Neural progenitor cell (in vitro differentiated cells): ENCODE data around the gene ETFA. TPM values are rescaled to one million over a fixed set of nuclear protein-coding genes. Genes with fewer than 3 reads are reported as not detected.

Experiments
- DNase-seq: peaks from one replicate; pipeline ENCODE4 v3.0.0-alpha.2; 2016; ENCODE audit warnings: low spot score
- H2AFZ ChIP-seq: fragments of 200-600 bp; sonication (generic); replicated peaks from 2 replicates; pipeline ENCODE4 v1.6.1; 2016; ENCODE audit warnings: antibody characterized with exemption
- H3F3A ChIP-seq: fragments of 200-600 bp; sonication (generic); 2 replicates; pipeline ENCODE4 v1.6.1; 2016; ENCODE audit warnings: antibody characterized with exemption, low read depth
- H3K27ac ChIP-seq: fragments of 200-600 bp; sonication (generic); 2 replicates; pipeline ENCODE4 v1.5.1; 2016; ENCODE audit warnings: mild to moderate bottlenecking
- H3K27me3 ChIP-seq: fragments of 200-600 bp; sonication (generic); 2 replicates; pipeline ENCODE4 v1.6.1; 2016; ENCODE audit warnings: mild to moderate bottlenecking, moderate library complexity
- H3K36me3 ChIP-seq: fragments of 200-600 bp; sonication (generic); 2 replicates; pipeline ENCODE4 v1.5.1; 2016
- H3K4me1 ChIP-seq: fragments of 200-600 bp; sonication (generic); 2 replicates; pipeline ENCODE4 v1.6.1; 2016; ENCODE audit warnings: mixed run types
- H3K4me2 ChIP-seq: fragments of 200-600 bp; sonication (generic); 2 replicates; pipeline ENCODE4 v1.6.1; 2016
- H3K4me3 ChIP-seq: fragments of 200-600 bp; sonication (generic); 2 replicates; pipeline ENCODE4 v1.5.1; 2016
- H3K79me2 ChIP-seq: fragments of 200-600 bp; sonication (generic); 2 replicates; pipeline ENCODE4 v1.6.1; 2016; ENCODE audit warnings: low read depth
- H3K9ac ChIP-seq: fragments of 200-600 bp; sonication (generic); 2 replicates; pipeline ENCODE4 v1.6.1; 2016
- H3K9me3 ChIP-seq: fragments of 200-600 bp; sonication (generic); 2 replicates; pipeline ENCODE4 v1.5.1; 2016; ENCODE audit warnings: low read depth
- H4K20me1 ChIP-seq: fragments of 200-600 bp; sonication (generic); 2 replicates; pipeline ENCODE4 v1.6.1; 2016; ENCODE audit warnings: low read depth
- H3K27ac Mint-ChIP-seq: 3 replicates; pipeline ENCODE4 v1.8.0; 2021; ENCODE audit warnings: mixed read lengths
- H3K27me3 Mint-ChIP-seq: 2 replicates; pipeline ENCODE4 v1.8.0; 2022; ENCODE audit warnings: low read depth, mild to moderate bottlenecking, inconsistent platforms, moderate library complexity, mixed read lengths; ENCODE audit not compliant: insufficient read depth
- H3K36me3 Mint-ChIP-seq: 3 replicates; pipeline ENCODE4 v1.8.0; 2021; ENCODE audit warnings: mixed read lengths
- H3K4me1 Mint-ChIP-seq: 3 replicates; pipeline ENCODE4 v1.8.0; 2021; ENCODE audit warnings: mixed read lengths
- H3K4me3 Mint-ChIP-seq: 3 replicates; pipeline ENCODE4 v1.8.0; 2021; ENCODE audit warnings: mild to moderate bottlenecking, moderate library complexity, mixed read lengths
- H3K9me3 Mint-ChIP-seq: 3 replicates; pipeline ENCODE4 v1.8.0; 2020; ENCODE audit warnings: mixed read lengths
- EZH2 ChIP-seq: fragments of 200-600 bp; sonication (generic); IDR thresholded peaks from 2 replicates; pipeline ENCODE4 v1.6.1; 2017; ENCODE audit warnings: antibody characterized with exemption, mild to moderate bottlenecking, moderate library complexity
- EZH2phosphoT487 ChIP-seq: fragments of 200-600 bp; sonication (generic); IDR thresholded peaks from 2 replicates; pipeline ENCODE4 v1.6.1; 2017; ENCODE audit warnings: antibody characterized with exemption
- total RNA-seq: library from RNA; depleted of rRNA; stranded (reverse); fragments of >200 nt; gene quantifications from 2 replicates; pipeline ENCODE4 v1.2.3, GENCODE V29; 2015; ENCODE audit warnings: low replicate concordance
- TF ChIP-seq, protein P1 (sequence below): fragments of 200-600 bp; sonication (generic); IDR thresholded peaks from 2 replicates; pipeline ENCODE4 v1.5.1; 2017; ENCODE audit warnings: antibody characterized with exemption, mild to moderate bottlenecking

Gene ETFA
- total RNA-seq, 1 donor from 2014 or later, result 99.3 TPM

GRCh38 chr15:76172782-76173181, 138.5 kb downstream of the ETFA start:
- Histone ChIP-seq H3K4me3 (no peak overlapping the region), H3F3A (no peaks in the 10 kb centered on the region), H4K20me1 (no peaks in the 10 kb centered on the region), H3K79me2 (no peaks in the 10 kb centered on the region), H3K9me3 (no peaks in the 10 kb centered on the region), H2AFZ (no peak overlapping the region), H3K9ac (no peak overlapping the region), H3K27me3 (no peaks in the 10 kb centered on the region), H3K36me3 (no peaks in the 10 kb centered on the region), H3K4me2 (no peak overlapping the region), H3K27ac (no peak overlapping the region), H3K4me1 (no peaks in the 10 kb centered on the region)
- no peak for DNase-seq
- Mint-ChIP-seq H3K27ac (peak overlapping the region; percentile 5), H3K27me3 (peaks cover 8% of the 10 kb centered on the region), H3K36me3 (no peaks in the 10 kb centered on the region), H3K4me1 (peaks cover 7% of the 10 kb centered on the region), H3K9me3 (peaks cover 3% of the 10 kb centered on the region), H3K4me3 (no peak overlapping the region)
- TF ChIP-seq EZH2 (no peak), EZH2phosphoT487 (no peak)
- TF ChIP-seq, protein P1, sequence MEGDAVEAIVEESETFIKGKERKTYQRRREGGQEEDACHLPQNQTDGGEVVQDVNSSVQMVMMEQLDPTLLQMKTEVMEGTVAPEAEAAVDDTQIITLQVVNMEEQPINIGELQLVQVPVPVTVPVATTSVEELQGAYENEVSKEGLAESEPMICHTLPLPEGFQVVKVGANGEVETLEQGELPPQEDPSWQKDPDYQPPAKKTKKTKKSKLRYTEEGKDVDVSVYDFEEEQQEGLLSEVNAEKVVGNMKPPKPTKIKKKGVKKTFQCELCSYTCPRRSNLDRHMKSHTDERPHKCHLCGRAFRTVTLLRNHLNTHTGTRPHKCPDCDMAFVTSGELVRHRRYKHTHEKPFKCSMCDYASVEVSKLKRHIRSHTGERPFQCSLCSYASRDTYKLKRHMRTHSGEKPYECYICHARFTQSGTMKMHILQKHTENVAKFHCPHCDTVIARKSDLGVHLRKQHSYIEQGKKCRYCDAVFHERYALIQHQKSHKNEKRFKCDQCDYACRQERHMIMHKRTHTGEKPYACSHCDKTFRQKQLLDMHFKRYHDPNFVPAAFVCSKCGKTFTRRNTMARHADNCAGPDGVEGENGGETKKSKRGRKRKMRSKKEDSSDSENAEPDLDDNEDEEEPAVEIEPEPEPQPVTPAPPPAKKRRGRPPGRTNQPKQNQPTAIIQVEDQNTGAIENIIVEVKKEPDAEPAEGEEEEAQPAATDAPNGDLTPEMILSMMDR, result no peak

DNA sequence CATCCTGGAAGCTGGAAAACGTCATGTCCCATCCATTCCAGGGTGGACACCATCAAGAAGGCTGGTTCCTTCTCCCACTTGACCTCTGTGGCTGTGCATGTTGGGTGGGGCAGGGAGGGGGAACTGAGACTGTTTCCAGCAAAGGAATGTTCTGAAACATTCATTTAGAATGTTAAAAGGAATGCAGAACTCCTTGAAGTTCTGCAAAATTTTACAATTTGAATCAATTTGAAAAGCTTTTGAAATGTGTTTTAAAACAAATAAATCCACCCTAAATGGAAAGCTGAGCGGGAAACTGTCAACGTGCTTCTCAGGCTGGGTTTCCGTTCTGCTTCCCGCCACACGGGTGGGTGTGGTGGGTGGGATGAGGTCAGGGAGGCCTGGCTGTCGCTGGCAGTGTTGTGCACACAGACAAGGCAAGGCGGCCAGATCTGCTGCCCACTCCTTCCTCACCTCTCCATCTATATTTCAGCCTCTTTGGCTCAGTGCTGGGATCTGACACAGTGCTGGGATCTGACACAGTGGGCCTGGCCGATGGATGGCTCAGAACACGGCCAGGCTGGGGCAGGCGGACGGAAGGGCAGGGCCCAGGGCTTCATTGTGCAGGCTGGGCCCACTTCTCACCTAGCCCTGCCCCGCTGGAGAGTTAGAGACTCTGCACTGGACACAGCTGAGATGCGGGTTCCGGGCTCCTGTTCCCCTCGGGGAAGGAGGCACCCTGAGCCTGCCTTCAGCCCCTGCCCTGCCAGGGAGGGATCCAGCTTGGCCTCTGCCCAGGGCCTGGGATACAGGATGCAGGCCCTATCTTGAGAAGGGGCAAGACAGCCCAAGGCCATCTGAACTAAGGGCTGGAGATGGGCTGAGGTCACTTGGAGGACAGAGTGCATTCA, 141.1 kb downstream of the ETFA start:
- Histone ChIP-seq H3K79me2 (no peaks in the 10 kb centered on the region), H3K4me2 (no peak overlapping the region), H3K4me3 (no peak overlapping the region), H3K27ac (no peak overlapping the region), H4K20me1 (no peaks in the 10 kb centered on the region), H3F3A (no peaks in the 10 kb centered on the region), H3K36me3 (no peaks in the 10 kb centered on the region), H3K9me3 (no peaks in the 10 kb centered on the region), H2AFZ (peak overlapping the region; percentile 94), H3K27me3 (no peaks in the 10 kb centered on the region), H3K4me1 (no peaks in the 10 kb centered on the region), H3K9ac (no peak overlapping the region)
- peaks cover 13% of the 10 kb centered on the region for H3K27me3 Mint-ChIP-seq
- H3K36me3 Mint-ChIP-seq, result no peaks in the 10 kb centered on the region
- no peak overlapping the region for H3K27ac Mint-ChIP-seq
- H3K4me1 Mint-ChIP-seq, result no peaks in the 10 kb centered on the region
- no peak overlapping the region for H3K4me3 Mint-ChIP-seq
- H3K9me3 Mint-ChIP-seq, result no peaks in the 10 kb centered on the region
- TF ChIP-seq, protein P1, result no peak
- TF ChIP-seq EZH2, result no peak
- no peak for TF ChIP-seq EZH2phosphoT487
- DNase-seq, result no peak

- Mint-ChIP-seq H3K36me3 (no peaks in the 10 kb centered on the region), H3K4me3 (no peak overlapping the region), H3K27me3 (peaks cover 13% of the 10 kb centered on the region), H3K27ac (no peak overlapping the region), H3K4me1 (peaks cover under 1% of the 10 kb centered on the region), H3K9me3 (no peaks in the 10 kb centered on the region)
- Histone ChIP-seq H2AFZ (peak overlapping the region; percentile 94), H3K36me3 (no peaks in the 10 kb centered on the region), H3K79me2 (no peaks in the 10 kb centered on the region), H3F3A (no peaks in the 10 kb centered on the region), H3K4me3 (no peak overlapping the region), H3K27ac (no peak overlapping the region), H3K4me2 (no peak overlapping the region), H3K9ac (no peak overlapping the region), H4K20me1 (no peaks in the 10 kb centered on the region), H3K4me1 (no peaks in the 10 kb centered on the region), H3K27me3 (no peaks in the 10 kb centered on the region), H3K9me3 (no peaks in the 10 kb centered on the region)
- no peak for DNase-seq
- TF ChIP-seq, protein P1, result no peak
- TF ChIP-seq EZH2 (no peak), EZH2phosphoT487 (no peak)
Measured at GRCh38 chr15:76169018-76169417, 142.3 kb downstream of the ETFA start.
